OCI-LY1 (cell line): ENCODE data around the gene S1PR1.

Source experiments
- H2AFZ ChIP-seq: fragments of 200-600 bp; sonication (generic), shearing (Covaris generic); 2 replicates; pipeline ENCODE4 v1.6.0; 2014; ENCODE audit warnings: antibody characterized with exemption, mild to moderate bottlenecking, low read length
- H3F3A ChIP-seq: fragments of 200-600 bp; sonication (generic), shearing (Covaris generic); 2 replicates; pipeline ENCODE4 v1.6.0; 2014; ENCODE audit warnings: mild to moderate bottlenecking, antibody characterized with exemption, low read length, moderate library complexity; ENCODE audit not compliant: insufficient read depth
- H3K27ac ChIP-seq: fragments of 200-600 bp; sonication (generic); 2 replicates; pipeline ENCODE4 v1.5.1; 2014; ENCODE audit warnings: low read length, mixed run types, mild to moderate bottlenecking, low read depth; ENCODE audit not compliant: poor library complexity, severe bottlenecking
- H3K27me3 ChIP-seq: fragments of 200-600 bp; sonication (generic); 2 replicates; pipeline ENCODE4 v1.6.0; 2014; ENCODE audit warnings: antibody characterized with exemption, mild to moderate bottlenecking, low read length, moderate library complexity; ENCODE audit not compliant: insufficient read depth
- H3K36me3 ChIP-seq: fragments of 200-600 bp; sonication (generic); 2 replicates; pipeline ENCODE4 v1.6.1; 2014; ENCODE audit warnings: mild to moderate bottlenecking, antibody characterized with exemption, low read length, moderate library complexity, mixed read lengths; ENCODE audit not compliant: insufficient read depth
- H3K4me1 ChIP-seq: fragments of 200-600 bp; sonication (generic); 2 replicates; pipeline ENCODE4 v1.5.1; 2014; ENCODE audit warnings: mild to moderate bottlenecking, low read length, moderate library complexity; ENCODE audit not compliant: insufficient read depth, severe bottlenecking
- H3K4me2 ChIP-seq: fragments of 200-600 bp; sonication (generic), shearing (Covaris generic); 2 replicates; pipeline ENCODE4 v1.6.1; 2014; ENCODE audit warnings: low read length
- H3K4me3 ChIP-seq: fragments of 200-600 bp; sonication (generic); 2 replicates; pipeline ENCODE4 v1.5.1; 2014; ENCODE audit warnings: low read length, low read depth, mild to moderate bottlenecking, mixed read lengths; ENCODE audit not compliant: poor library complexity, severe bottlenecking
- H3K79me2 ChIP-seq: fragments of 200-600 bp; shearing (Covaris generic); 2 replicates; pipeline ENCODE4 v1.6.1; 2016; ENCODE audit warnings: mixed run types, low read length, mixed read lengths; ENCODE audit not compliant: insufficient read depth
- H3K9ac ChIP-seq: fragments of 200-600 bp; sonication (generic), shearing (Covaris generic); 2 replicates; pipeline ENCODE4 v1.6.1; 2014; ENCODE audit warnings: mild to moderate bottlenecking, low read length, mixed read lengths
- H3K9me2 ChIP-seq: fragments of 200-600 bp; sonication (generic), shearing (Covaris generic); 2 replicates; pipeline ENCODE4 v1.6.1; 2014; ENCODE audit warnings: low read depth, mild to moderate bottlenecking, low read length, mixed read lengths
- H3K9me3 ChIP-seq: fragments of 200-600 bp; shearing (Covaris generic); 2 replicates; pipeline ENCODE4 v1.6.1; 2014; ENCODE audit warnings: low read length, mixed read lengths
- H4K20me1 ChIP-seq: fragments of 200-600 bp; sonication (generic), shearing (Covaris generic); 2 replicates; pipeline ENCODE4 v1.6.0; 2016; ENCODE audit warnings: mild to moderate bottlenecking, low read length; ENCODE audit not compliant: insufficient read depth
- CTCF ChIP-seq: fragments of 200-600 bp; sonication (generic), shearing (Covaris generic); IDR thresholded peaks from 2 replicates; pipeline ENCODE4 v1.5.1; 2017; ENCODE audit warnings: mild to moderate bottlenecking, antibody characterized with exemption, low read length, moderate library complexity, mixed read lengths
- EZH2 ChIP-seq: fragments of 200-600 bp; sonication (generic), shearing (Covaris generic); IDR thresholded peaks from 2 replicates; pipeline ENCODE4 v1.8.0; 2017; ENCODE audit warnings: borderline replicate concordance, mixed run types, mild to moderate bottlenecking, antibody characterized with exemption, low read length, moderate library complexity, mixed read lengths

S1PR1 gene

DNA sequence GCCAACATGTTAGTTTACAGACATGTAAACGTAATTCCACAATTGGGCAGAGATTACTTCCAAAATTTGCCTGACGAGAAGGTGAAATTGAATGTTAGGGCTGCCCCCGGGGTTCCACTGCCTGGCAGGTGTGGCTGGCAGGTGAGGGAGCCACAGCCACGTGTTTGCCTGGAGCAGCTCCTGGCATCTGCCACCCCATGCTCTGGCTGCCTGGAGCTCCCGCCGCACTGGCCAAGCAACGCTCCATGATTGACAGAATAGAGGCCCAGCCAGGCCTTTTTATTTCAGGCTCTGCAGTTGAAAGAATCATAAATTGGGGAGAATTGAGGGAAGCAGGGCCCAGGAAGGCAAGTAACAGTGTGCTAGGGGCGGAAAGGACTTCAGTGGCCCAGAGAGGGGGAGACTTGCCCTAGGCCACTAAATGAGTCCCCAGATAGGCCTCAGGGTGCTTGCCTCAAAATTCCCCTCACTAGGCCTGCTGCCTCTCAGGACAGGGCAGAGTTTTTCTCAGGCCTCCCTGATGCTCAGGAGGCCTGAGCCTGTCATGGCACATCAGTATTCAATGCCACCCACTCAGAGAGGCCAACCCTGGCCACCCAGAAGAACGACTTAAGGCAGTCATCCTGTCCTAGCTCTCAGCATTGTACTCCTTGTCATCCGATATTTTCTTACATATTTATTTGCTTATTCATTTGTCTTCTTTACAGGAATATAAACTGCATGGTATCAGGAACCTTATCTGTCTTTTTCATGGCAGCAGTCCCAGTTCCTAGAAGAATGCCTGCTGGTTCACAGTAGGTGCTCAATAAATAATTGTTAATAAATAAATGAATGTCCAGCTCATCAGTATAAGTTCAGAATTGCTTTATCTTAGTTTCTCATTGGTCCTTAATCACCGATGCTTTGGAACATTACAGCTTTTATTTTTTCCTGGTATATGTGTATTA is 16.6 kb upstream of the S1PR1 start:
- H3K79me2 ChIP-seq, result no peaks in the 10 kb centered on the region
- no peaks in the 10 kb centered on the region for H3K4me1 ChIP-seq
- no peaks in the 10 kb centered on the region for H3K9me3 ChIP-seq
- H3K27ac ChIP-seq, result no peak overlapping the region
- H3K9ac ChIP-seq, result no peak overlapping the region
- no peaks in the 10 kb centered on the region for H3K36me3 ChIP-seq
- TF ChIP-seq EZH2 (no peak), CTCF (no peak)
- H3K27me3 ChIP-seq, result no peaks in the 10 kb centered on the region
- no peak overlapping the region for H3K4me3 ChIP-seq
- no peaks in the 10 kb centered on the region for H3F3A ChIP-seq
- H4K20me1 ChIP-seq, result no peaks in the 10 kb centered on the region
- no peak overlapping the region for H3K4me2 ChIP-seq
- no peak overlapping the region for H2AFZ ChIP-seq
- no peaks in the 10 kb centered on the region for H3K9me2 ChIP-seq

GRCh38 chr1:101220906-101221305 is 15.9 kb upstream of the S1PR1 start:
- Histone ChIP-seq H3K36me3 (no peaks in the 10 kb centered on the region), H3K4me2 (no peak overlapping the region), H3K27me3 (no peaks in the 10 kb centered on the region), H2AFZ (no peak overlapping the region), H3K4me1 (no peaks in the 10 kb centered on the region), H3F3A (no peaks in the 10 kb centered on the region), H3K79me2 (no peaks in the 10 kb centered on the region), H3K4me3 (no peak overlapping the region), H3K27ac (no peak overlapping the region), H3K9me2 (no peaks in the 10 kb centered on the region), H3K9ac (no peak overlapping the region), H3K9me3 (no peaks in the 10 kb centered on the region), H4K20me1 (no peaks in the 10 kb centered on the region)
- TF ChIP-seq CTCF (no peak), EZH2 (no peak)

DNA sequence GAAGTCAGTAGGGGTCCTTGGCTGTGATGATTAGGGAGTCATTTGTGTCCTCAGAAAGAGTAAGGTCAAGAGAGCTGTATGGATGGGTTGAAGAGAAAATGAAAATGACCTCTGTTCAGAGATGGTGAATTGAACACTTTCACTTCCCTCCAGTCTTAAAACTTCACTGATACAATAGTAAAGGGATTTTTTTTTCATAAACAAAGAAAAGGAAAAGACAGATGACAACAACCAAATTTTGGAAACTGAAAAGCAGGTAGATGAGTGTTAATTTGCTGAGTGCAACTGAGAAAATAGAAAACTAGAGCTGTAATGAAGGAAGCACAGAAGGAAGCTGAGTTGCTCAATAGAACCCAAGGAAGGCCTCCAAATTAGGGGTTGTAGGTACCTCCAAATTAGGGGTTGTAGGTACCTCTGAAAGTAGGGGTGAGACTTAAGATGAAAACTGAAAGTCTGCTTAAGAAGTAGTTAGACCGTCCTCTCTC is 14.8 kb upstream of the S1PR1 start:
- Histone ChIP-seq H3K36me3 (no peaks in the 10 kb centered on the region), H3K4me1 (no peaks in the 10 kb centered on the region), H3K79me2 (no peaks in the 10 kb centered on the region), H3K9me2 (no peaks in the 10 kb centered on the region), H3K4me3 (no peak overlapping the region), H2AFZ (no peak overlapping the region), H3K9me3 (no peaks in the 10 kb centered on the region), H3K4me2 (no peak overlapping the region), H4K20me1 (no peaks in the 10 kb centered on the region), H3K27ac (no peak overlapping the region), H3K9ac (no peak overlapping the region), H3K27me3 (no peaks in the 10 kb centered on the region), H3F3A (no peaks in the 10 kb centered on the region)
- TF ChIP-seq CTCF, result no peak
- TF ChIP-seq EZH2, result no peak
